NCI-H1105 treated with DMSO at 0.1 percent for 48 hours (cell line): ENCODE data around the gene NEMP2.

Experiments used
- DNase-seq: peaks from one replicate; lab custom pipeline; 2025; lab: John Stamatoyannopoulos, UW

The NEMP2 gene

DNA sequence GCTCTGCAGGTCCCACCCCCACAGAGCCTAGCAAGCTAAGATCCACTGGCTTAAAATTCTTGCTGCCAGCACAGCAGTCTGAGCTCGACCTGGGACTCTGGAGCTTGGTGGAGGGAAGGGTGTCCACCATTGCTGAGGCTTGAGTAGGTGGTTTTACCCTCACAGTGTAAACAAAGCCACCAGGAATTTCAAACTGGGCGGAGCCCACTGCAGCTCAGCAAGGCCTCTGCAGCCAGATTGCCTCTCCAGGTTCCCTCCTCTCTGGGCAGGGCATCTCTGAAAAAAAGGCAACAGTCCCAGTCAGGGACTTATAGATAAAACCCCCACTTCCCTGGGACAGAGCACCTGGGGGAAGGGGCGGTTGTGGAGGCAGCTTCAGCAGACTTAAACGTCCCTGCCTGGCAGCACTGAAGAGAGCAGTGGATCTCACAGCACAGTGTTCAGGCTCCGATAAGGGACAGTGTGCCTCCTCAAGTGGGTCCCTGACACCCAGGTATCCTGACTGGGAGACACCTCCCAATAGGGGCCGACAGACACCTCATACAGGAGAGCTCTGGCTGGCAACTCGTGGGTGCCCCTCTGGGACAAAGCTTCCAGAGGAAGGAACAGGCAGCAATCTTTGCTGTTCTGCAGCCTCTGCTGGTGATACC, 20.0 kb upstream of the NEMP2 start:
- DNase-seq = no peak

DNA sequence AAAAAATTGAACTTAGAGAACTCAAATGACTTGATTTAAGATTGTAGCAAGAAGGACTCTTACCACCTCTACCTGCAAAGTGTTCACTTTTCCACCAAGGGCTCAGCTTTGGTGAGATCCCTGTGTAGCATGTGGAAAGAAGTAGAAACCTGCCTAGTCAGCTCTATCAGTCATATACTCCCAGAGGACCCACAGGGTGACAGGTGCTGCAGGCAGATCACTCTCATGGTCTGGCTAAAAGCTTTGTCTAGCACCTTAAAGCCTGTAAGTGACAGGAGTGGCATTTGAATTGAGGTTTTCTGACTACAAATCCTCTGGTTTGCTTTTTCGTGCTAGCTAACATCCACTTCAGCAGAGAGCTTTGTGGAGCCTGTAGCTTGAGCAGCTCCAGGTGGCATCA, 18.7 kb upstream of the NEMP2 start:
- DNase-seq = no peak

GRCh38 chr2:190551928-190552327, 17.4 kb upstream of the NEMP2 start:
- no peak for DNase-seq

- DNase-seq = no peak
Measured at GRCh38 chr2:190550137-190550536, 15.6 kb upstream of the NEMP2 start.

- no peak for DNase-seq
Measured at GRCh38 chr2:190547886-190548285, 13.4 kb upstream of the NEMP2 start.

DNA sequence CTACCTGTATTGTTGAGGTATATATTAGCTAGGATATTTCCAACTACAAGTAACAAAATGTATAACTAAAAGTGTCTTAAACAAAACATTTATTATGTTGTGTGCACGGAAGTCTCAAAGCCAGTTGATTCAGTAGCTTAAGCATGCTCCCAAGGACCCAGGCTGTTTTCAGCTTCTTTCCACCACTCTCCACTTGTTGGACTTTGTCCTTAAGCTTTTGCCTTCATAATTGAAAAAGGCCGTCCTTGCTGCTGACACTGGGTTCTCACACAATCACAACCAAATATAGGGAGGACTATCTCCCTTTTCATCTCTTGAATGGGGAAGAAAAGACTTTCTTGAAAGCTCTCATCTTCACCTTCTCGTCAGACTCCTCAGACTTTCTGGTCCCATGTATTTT, 12.2 kb upstream of the NEMP2 start:
- no peak for DNase-seq

DNA sequence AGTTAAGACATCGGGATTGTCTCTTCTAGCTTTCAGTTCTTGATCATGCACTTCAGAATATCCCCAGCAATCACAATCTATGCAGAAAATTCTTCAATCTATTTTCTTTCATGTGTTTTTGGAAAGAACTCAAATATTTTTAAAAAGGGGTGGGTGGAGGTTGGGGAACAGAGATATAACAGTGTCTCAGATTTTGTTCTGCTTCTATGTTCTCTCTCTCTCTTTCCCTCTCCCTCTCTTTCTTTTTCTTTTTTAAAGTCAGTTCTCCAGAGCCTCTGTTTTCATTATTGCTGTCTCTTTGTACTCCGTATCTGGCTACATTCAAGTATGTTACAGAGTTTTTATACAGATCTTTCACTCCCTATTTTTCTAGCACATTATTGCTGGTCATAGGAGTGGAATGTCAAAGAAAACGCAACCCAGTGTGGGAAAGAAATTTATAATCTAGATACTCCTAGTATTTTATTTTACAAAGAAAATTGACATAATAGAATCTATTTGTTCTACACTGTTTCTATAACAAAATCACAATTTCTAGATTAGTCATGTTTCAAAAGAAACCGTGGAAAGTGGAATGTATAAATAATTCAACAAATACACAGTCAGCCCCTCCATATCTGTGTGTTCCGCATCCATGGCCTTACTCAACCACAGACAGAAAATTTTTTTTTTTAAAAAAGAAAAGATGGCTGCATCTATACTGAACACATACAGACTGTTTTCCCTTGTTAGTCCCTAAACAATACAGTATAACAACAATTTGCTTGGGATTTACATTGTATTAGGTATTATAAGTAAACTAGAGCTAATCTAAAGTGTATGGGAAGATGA, 11.2 kb upstream of the NEMP2 start:
- DNase-seq = no peak

DNA sequence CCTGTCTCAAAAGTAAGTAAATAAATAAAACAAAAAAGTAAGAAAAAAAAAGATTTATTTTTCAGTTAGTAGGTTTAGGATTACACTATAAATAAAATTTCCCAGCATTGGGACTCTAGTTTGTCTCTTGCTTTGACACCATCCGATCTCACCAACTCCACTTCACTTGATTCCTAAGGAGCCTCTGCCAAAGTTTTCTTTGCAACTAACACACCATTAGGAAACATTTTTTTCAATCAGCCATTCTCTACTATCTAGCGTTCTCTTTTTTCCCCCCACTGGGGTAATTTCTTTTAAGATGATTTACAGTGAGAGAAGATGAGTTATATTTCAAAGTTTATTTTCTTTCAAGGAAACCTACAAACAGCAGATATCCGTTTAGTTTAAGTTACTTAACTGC, 10.6 kb upstream of the NEMP2 start:
- no peak for DNase-seq

- no peak for DNase-seq
Measured at GRCh38 chr2:190540048-190540447, 5.5 kb upstream of the NEMP2 start.

- no peak for DNase-seq
Measured at GRCh38 chr2:190538201-190538600, 3.7 kb upstream of the NEMP2 start.

DNA sequence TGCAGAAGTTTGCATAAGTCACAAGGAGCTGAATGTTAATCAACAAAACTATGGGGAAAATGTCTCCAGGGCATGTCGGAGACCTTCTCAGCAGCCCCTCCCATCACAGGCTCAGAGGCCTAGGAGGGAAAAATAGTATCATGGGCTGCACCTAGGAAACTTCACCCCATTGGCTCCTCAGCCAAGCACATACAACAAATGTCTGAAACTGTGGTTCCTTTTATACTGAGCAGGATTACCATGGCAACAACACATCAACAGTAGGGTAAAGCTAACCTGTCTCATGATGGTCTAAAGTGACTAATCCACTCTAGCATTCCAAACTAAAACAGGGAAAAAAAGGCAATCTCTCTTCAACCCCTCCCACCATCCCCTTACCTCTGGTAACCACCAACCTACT, 3.2 kb upstream of the NEMP2 start:
- no peak for DNase-seq

GRCh38 chr2:190535586-190535985, 1.1 kb upstream of the NEMP2 start:
- no peak for DNase-seq

- no peak for DNase-seq
Measured at GRCh38 chr2:190535121-190535439, 558 bp upstream of the NEMP2 start.

DNA sequence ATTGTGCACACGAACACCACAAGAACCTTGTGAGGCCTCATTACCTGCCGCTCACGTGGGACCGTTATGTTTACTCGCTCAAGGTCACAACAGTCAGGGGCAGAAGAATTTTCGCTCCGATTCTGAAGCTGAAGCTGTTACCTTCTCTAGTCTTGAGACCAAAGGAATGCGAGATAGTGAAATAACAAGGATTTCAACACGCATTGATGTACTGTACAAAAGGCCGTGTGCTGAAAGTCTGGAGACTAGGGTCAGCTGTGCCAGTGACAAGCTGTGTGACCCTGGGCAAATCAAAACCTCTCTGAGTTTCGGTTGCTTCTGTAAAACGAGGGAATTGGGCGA, 583 bp downstream of the NEMP2 start:
- no peak for DNase-seq

DNA sequence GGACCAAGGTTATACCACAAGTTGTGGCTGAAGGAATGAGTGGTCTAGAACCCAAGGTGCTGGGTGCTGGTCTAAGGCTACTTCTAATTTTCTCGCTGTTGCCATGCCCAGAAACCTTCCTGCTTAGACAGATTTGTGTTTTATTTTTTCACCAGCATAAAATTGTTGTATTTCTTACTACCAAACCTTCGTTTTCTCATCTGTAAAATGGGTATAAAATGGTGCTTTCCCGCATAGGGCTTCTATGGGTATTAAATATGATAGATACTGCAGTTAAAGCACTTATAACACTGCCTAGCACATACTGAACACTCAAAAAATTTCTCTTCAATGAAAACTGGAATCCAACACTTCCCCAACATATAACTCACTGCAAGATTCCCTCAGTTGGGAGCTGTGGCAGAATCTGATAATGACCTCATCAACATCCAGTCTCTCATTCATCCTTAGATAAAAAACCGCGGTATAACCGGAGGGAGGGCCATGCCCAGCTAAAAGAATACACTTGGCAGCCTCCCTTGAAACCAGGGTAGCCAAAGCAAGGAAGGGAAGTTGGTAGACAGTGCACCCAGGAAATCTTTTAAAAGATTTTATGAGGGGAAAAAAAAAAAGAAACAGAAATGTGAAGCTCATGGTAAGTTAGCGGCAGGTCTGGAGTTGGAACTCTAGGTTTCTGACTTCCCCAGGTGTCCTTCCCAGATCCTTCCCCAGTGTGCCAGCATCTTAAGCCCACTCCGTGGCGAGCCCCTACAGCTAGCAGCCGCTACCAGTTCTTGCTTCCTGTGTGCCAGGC, 1.2 kb downstream of the NEMP2 start:
- no peak for DNase-seq

DNA sequence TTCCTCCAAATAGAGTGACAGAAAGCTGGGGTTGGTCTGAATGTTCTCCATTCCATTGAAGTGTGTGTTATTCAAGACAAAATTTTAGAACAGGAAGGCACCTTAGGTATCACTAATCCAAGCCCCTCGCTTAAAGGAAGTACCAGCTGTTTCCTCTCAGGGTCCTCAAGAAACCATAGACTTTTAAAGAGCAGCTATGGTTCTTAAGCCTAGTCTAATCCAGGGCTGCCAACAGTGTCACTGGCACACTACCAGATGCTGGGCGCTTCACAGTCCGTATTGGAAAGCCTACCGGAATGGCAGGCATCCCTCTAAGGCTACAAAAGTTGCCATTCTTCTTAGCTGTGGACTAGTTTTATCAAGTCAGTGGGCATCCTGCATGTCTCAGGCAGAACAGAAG, 1.9 kb downstream of the NEMP2 start:
- no peak for DNase-seq

- no peak for DNase-seq
Measured at GRCh38 chr2:190530248-190530900, 4.1 kb downstream of the NEMP2 start.

- no peak for DNase-seq
Measured at GRCh38 chr2:190529486-190530247, 4.9 kb downstream of the NEMP2 start.

DNA sequence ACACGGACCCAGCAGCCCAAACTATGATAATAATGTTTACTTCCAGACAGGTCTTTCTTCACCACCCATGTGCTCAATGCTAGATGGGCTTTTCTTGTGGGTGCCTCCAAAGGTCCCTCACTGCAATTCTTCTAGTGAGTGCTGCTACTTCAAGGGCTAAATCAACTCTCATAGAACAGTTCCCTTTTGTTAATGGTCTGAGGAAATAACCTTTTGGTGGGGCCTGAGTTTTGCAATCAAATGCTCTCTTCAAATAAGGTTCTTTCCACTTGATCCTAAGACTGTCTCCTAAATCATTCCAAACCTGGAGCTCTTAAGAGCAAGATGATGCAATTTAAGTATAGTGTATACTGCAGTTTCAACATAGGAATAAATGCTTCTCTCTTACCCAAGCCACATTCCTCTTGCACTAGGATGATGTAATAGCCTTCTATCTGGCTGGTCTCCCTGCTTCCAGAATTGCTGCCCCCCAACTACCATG, 6.0 kb downstream of the NEMP2 start:
- DNase-seq = no peak

DNA sequence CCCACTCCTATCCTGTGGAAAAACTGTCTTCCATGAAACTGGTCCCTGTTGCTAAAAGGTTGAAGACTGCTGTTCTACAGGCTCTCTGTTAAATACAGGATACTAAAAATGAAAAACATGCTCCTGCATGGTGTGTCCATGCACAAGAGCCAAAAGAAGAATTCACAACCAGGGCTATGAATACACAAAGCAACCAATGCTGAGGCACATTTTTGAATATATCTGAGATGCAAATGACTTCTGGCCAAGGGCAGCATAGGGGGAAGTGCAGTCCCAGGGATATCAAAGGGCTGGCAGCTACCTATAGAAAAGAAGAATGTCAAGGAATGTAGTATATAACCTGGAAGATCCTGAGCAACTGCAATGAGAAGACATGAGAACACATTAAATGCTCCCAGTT, 6.6 kb downstream of the NEMP2 start:
- DNase-seq = no peak

DNA sequence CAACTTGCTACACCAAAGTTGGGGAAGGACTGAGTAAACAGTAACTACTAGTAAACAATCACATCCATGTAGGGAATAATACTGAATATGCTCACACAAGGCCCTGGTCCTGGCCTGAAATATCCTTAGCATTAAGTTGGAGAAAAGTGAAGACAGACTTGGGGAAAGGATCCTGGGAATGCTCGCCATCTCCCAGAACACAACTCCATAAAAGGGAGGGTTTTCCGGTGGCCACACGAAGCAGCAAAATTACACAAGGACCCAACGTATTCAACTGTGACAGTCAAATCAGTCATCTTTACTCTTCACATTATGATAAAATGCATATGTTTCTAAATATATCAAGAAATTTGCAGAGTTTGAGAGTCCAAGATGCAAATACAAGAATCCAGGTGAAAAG, 7.3 kb downstream of the NEMP2 start:
- no peak for DNase-seq
